ENCODE data around the gene AASDHPPT. TPM values are rescaled to one million over a fixed set of nuclear protein-coding genes. Genes with fewer than 3 reads are reported as not detected.

AASDHPPT gene
- total RNA-seq, 1 experiment from 2014 or later, result 47.1 TPM

DNA sequence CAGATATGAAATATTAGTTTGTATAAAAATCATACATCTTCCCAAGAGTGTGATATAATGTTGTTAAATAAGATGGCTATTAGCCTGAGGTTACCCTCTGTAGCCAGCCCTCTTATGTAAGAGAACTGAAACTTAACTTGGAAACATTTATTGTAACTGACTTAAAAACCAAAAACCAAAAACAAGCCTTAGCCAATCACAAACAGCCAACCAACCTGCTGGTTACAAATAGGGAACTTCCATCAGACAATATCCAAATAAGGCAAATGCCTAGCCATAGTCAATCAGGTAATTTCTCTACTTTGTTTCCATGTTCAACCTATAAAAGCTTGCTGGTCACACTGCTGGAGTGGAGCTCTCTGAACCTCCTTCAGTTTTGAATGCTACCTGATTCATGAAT, 14.5 kb upstream of the AASDHPPT start:
- H3K18ac ChIP-seq (ENCODE audit: insufficient read length, low read depth, low read length), result no peak overlapping the region
- H3K79me2 ChIP-seq (ENCODE audit: insufficient read depth, low read length), result no peaks in the 10 kb centered on the region
- H3K27ac Mint-ChIP-seq, result no peak overlapping the region
- no peaks in the 10 kb centered on the region for H3K79me1 ChIP-seq (ENCODE audit: insufficient read depth, low read depth, low read length, poor library complexity, severe bottlenecking)
- H2AFZ ChIP-seq (ENCODE audit: low read length), result no peak overlapping the region
- no peaks in the 10 kb centered on the region for H3K23me2 ChIP-seq (ENCODE audit: insufficient read length, low read depth, low read length, poor library complexity, severe bottlenecking)
- no peak overlapping the region for H3K9ac ChIP-seq (ENCODE audit: extremely low read depth, insufficient read length, low read length)
- no peak overlapping the region for H2BK12ac ChIP-seq (ENCODE audit: insufficient read length, low read depth, low read length)
- no peak overlapping the region for H4K8ac ChIP-seq (replicated peaks; ENCODE audit: insufficient read length, low read depth, low read length)
- no peak overlapping the region for H3K4me3 Mint-ChIP-seq
- peaks cover 13 to 14% of the 10 kb centered on the region in 2 experiments for H3K4me1 Mint-ChIP-seq
- H3T11ph ChIP-seq (ENCODE audit: low read length), result no peak overlapping the region
- no peaks in the 10 kb centered on the region for H4K20me1 ChIP-seq (ENCODE audit: control insufficient read depth, insufficient read depth, insufficient read length)
- H3K4ac ChIP-seq (ENCODE audit: low read depth, low read length), result no peak overlapping the region
- no peak overlapping the region for H2BK15ac ChIP-seq (ENCODE audit: low read depth, low read length)
- TF ChIP-seq, protein P1, sequence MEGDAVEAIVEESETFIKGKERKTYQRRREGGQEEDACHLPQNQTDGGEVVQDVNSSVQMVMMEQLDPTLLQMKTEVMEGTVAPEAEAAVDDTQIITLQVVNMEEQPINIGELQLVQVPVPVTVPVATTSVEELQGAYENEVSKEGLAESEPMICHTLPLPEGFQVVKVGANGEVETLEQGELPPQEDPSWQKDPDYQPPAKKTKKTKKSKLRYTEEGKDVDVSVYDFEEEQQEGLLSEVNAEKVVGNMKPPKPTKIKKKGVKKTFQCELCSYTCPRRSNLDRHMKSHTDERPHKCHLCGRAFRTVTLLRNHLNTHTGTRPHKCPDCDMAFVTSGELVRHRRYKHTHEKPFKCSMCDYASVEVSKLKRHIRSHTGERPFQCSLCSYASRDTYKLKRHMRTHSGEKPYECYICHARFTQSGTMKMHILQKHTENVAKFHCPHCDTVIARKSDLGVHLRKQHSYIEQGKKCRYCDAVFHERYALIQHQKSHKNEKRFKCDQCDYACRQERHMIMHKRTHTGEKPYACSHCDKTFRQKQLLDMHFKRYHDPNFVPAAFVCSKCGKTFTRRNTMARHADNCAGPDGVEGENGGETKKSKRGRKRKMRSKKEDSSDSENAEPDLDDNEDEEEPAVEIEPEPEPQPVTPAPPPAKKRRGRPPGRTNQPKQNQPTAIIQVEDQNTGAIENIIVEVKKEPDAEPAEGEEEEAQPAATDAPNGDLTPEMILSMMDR (conservative IDR thresholded peaks at IDR 0.05), result no peak
- no peak overlapping the region for H2BK20ac ChIP-seq (ENCODE audit: low read depth, low read length, poor library complexity, severe bottlenecking)
- H3K9me3 Mint-ChIP-seq, result no peaks in the 10 kb centered on the region
- no peak overlapping the region for H3K23ac ChIP-seq (ENCODE audit: insufficient read length, low read depth, low read length)
- no peak for DNase-seq
- no peaks in the 10 kb centered on the region for H3K9me3 ChIP-seq (ENCODE audit: control insufficient read depth, low read depth, low read length)
- H3K14ac ChIP-seq (ENCODE audit: insufficient read depth, low read length), result no peak overlapping the region
- H3K4me1 ChIP-seq (ENCODE audit: insufficient read depth, low read length), result peaks cover 2% of the 10 kb centered on the region; the same call in 1 of the 2 replicates
- H3K27me3 ChIP-seq (ENCODE audit: insufficient read depth, low read length), result no peaks in the 10 kb centered on the region
- no peak overlapping the region for H3K56ac ChIP-seq (ENCODE audit: insufficient read length, low read depth, low read length)
- no peak overlapping the region for H2BK120ac ChIP-seq (ENCODE audit: low read depth, low read length, poor library complexity, severe bottlenecking)
- no peaks in the 10 kb centered on the region for H3K27me3 Mint-ChIP-seq (ENCODE audit: low read depth)
- H2AK5ac ChIP-seq (ENCODE audit: insufficient read length, low read length), result no peak overlapping the region
- H4K5ac ChIP-seq (ENCODE audit: insufficient read length, low read depth, low read length), result no peak overlapping the region
- no peak overlapping the region for H4K91ac ChIP-seq (ENCODE audit: insufficient read length, low read depth, low read length)
- H3K27ac ChIP-seq (ENCODE audit: insufficient read length, low read depth, low read length), result no peak overlapping the region
- no peak overlapping the region for H3K4me2 ChIP-seq (ENCODE audit: insufficient read depth, insufficient read length, low read length)
- H3K36me3 Mint-ChIP-seq (ENCODE audit: insufficient read depth in 1 of 3, low read depth in 3 of 3), result no peaks in the 10 kb centered on the region; a peak in 2 of 7 replicates
- no peak overlapping the region for H2BK5ac ChIP-seq (ENCODE audit: insufficient read length, low read length)
